Measurements from ENCODE around the gene OR2AP1. TPM values are rescaled to one million over a fixed set of nuclear protein-coding genes. Genes with fewer than 3 reads are reported as not detected.
"Not testable (repeated sequence)": the region's sequence is repeated elsewhere in the genome, so short reads cannot be mapped to it uniquely, and the experiment has no call there.

Gene OR2AP1
- not detected in 2 replicates for total RNA-seq

DNA sequence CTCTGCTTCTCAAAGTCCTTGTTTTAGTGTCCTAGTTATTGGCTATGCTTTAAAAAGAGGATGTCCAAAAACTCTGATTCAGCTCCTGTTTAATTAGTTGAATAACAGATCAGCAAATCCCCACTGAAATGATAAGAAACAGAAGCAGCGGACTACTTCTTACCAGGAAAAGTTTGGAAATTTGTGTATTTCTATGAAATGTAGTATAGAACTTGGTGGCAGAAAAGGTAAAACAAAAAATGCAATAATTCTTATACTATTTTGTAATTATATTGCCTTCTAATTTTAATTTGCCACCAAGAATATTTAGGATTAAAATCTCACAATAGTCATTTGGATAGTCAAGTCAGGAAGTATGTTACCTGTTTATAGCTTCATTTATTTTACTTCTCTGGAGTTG, at the start of gene OR2AP1:
Gene OR2AP1, plus strand, starts transcription at position 301 of the 400 bp plus-strand sequence. CDS start 1,947 bp downstream, outside the sequence.
- no peak for DNase-seq (ENCODE audit: low read depth, low spot score)

DNA sequence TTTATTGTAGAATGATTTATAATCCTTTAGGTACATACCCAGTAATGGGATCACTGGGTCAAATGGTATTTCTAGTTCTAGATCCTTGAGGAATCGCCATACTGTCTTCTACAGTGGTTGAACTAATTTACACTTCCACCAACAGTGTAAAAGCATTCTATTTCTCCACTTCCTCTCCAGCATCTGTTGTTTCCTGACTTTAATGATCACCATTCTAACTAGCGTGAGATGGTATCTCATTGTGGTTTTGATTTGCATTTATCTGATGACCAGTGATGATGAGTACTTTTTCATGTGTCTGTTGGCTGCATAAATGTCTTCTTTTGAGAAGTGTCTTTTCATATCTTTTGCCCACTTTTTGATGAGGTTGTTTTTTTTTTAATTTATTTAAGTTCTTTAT, 24.0 kb upstream of the OR2AP1 start:
- DNase-seq (ENCODE audit: low read depth, low spot score), result not testable (repeated sequence)

DNA sequence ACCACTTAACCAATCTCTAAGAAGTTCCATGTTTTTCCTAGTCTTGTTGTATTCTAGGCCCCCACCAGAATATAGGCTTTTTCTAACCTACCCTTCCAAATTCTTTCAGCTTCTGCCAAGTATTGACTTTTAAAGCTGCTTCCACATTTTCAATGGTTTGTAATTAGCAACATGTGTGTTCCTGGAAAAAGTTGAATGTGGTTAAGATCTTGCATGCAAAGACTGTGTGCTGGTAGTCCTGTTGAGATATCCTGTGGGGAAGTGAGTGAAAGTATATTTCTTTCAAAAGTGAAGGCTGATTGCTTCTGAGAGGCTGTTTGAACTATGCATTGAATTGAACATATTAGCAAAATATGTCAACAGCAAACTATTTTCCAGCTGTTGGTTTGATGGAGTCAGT, 23.5 kb upstream of the OR2AP1 start:
- no peak for DNase-seq (ENCODE audit: low read depth, low spot score)

DNA sequence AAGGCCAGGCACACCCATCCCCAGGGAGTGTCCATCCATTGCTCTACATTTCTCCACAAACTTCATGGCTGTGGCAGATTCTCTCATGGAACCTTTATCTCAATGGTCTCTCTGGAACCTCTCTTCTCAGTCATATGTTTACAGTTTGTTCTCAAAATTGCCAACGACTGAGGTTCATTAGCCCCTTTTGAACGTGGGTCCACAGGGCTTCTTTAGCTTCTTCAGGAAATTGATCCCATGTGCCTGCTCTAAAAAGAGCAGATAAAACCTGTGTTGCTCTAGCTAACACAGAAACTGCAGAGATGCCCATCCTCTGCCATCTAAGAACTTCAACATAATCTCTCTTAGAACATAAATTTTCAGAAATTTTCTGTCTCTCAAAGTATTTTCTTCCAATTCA, 23.0 kb upstream of the OR2AP1 start, which contains the start of gene OR6C4:
Gene OR6C4, plus strand, starts transcription at position 301 of the 400 bp plus-strand sequence. CDS start 1,625 bp downstream, outside the sequence.
- no peak for DNase-seq (ENCODE audit: low read depth, low spot score)

DNA sequence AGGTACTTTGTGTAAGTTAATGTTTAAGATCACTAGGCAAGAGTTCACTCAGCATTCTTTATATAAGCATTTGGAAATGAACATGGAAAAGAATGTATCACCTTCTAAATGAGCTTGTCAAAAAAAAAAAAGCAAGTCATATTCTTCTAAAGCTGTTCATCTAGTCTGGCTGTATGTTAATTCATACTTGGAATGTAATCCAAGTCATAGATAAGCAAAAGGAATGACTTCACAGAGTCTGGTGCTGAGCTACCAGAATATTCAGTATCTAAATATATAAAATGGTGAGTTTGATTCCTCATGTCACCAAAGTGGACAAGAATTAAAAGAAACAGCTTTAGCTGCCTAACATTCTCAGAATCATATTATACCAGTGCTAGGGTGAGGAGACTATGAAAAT, 18.0 kb upstream of the OR2AP1 start:
- DNase-seq (ENCODE audit: low read depth, low spot score), result no peak

DNA sequence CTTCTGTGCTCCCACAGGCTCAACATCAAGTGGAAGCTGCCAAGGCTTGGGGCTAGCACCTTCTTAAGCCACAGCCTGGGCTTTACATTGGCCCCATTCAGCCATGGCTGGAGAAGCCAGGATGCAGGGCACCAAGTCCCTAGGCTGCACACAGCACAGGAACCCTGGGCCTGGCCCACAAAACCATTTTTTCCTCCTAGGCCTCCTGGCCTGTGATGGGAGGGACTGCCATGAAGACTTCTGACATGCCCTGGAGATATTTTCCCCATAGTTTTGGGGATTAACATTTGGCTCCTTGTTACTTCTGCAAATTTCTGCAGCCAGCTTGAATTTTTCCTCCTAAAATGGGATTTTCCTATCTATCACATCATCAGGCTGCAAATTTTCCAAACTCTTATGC, 2.2 kb upstream of the OR2AP1 start:
- DNase-seq (ENCODE audit: low read depth, low spot score), result not testable (repeated sequence)

DNA sequence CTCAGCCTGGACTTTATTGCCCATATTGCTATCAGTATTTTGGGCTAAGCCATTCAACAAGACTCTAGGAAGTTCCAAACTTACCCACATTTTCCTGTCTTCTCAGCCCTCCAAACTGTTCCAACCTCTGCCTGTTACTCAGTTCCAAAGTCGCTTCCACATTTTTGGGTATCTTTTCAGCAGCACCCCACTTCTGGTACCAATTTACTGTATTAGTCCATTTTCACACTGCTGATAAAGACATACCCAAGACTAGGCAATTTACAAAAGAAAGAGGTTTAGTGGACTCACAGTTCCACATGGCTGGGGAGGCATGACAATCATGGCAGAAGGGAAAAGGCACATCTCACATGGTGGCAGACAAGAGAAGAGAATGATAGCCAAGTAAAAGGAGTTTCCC, 1.6 kb upstream of the OR2AP1 start:
- DNase-seq (ENCODE audit: low read depth, low spot score), result not testable (repeated sequence)

DNA sequence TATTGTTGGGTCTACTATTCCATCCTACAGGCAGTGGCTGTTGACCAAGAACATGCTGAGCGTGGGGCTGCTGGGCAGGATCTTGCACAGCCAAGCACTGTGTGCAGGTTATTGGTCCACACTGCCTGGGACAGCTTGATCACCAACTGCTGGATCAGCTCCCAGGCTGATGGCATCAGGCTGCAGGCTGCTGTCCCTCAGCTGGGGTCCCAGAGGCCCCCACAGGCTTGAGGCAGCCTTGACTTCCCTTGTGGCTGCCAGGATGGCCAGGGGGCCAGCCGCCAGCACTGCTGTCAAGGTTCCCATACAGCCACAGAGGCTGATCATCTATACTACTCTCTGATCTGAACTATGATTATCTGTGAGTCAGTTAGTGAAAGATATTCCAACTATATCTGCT, 9.8 kb downstream of the OR2AP1 start:
- no peak for DNase-seq (ENCODE audit: low read depth, low spot score)

DNA sequence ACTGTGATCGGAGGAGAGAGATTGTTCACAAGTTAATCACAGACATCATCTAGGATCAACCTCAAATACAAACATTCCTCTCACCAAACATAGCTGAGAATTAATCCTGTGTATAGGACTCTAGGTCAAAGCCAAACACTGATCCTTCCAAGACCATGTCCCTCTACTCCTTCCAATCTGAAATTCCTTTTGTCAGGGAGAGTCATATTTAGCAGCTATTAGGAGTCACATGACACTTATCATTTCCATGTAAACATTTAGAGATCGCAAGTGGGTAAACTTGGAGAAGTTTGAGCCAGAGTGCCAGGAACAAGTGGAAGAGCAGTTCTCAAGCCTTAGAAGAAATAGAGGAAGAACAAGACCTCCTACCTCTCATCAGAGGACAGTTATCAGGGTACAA, 13.5 kb downstream of the OR2AP1 start:
- no peak for DNase-seq (ENCODE audit: low read depth, low spot score)

DNA sequence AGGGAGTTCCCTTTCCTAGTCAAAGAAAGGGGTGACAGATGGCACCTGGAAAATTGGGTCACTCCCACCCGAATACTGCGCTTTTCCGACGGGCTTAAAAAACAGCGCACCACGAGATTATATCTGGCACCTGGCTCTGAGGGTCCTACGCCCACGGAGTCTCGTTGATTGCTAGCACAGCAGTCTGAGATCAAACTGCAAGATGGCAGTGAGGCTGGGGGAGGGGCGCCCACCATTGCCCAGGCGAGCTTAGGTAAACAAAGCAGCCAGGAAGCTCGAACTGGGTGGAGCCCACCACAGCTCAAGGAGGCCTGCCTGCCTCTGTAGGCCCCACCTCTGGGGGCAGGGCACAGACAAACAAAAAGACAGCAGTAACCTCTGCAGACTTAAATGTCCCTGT, 17.9 kb downstream of the OR2AP1 start:
- not testable (repeated sequence) for DNase-seq (ENCODE audit: low read depth, low spot score)

DNA sequence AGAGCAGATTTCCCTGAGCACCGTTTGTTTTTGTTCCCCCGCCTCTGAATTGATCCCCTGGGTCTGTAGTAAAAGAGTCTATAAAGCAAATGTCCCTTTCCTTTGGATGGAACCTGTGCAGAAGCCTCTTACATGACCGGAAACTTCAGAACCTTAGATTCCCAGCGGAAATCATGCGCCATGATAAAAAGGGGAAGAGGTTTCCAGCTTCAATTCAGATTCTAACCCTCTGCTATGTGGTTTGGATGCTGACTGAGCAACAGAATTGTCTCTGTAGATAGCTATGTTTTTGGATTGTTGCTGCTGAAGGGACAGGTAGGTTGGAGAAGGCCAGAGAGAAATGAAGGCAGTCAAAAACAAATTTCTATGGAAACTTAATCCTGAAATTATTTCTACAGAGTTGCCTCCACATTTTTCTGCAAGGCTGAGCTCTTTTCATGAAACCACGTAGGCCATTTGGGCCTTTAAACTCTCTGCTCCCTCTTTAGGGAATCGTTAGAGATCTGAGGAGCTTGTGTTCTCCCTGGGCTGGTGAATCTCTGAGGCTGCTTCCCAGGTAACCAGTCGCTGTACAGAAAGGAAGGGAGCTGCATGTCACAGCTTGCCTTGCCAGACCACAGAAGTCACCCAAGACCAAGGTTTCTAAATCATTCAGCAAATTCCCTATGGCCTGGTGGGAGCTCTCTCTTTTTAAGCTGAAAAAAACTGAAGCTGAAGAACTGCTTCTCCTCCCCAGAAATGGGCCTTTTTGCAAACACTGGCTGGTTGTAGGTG, 35.7 kb downstream of the OR2AP1 start:
- no peak for DNase-seq (ENCODE audit: low read depth, low spot score)

DNA sequence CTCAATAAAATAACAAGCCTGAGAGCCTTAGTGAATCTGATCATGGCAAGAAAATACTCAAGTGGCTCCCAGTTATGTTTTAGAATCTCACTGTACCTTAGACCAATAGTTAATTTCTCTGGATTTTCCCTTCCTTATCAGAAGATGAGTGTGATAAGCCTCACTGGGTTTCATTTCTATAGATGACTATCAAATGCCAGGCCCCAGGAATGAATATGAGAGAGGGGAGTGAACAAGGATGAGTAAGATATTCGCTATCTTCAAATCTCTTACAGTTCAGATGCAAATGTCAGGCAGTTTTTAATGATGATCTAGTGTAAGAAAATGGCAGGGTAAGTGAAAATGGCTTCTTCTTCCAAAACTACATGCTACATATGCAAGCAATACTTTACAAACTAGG, 38.3 kb downstream of the OR2AP1 start:
- no peak for DNase-seq (ENCODE audit: low read depth, low spot score)

DNA sequence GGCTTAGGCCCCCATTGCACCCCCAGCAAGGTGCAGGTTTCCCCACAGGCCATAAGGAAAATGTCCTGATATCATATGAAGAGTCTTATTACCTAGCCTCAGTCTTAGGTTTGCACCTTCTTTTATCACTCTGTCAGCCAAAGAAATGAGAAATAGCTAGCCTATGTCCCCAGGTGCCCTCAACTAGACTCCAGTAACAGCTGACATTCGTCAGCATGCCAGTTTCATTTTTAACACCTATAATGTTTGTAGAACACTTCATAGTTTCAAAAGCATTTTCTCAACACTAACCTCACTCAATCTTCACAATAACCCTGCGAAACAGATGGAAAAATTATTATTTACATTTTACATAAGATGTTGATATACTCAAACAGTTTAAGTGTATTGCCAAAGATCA, 40.4 kb downstream of the OR2AP1 start:
- no peak for DNase-seq (ENCODE audit: low read depth, low spot score)

DNA sequence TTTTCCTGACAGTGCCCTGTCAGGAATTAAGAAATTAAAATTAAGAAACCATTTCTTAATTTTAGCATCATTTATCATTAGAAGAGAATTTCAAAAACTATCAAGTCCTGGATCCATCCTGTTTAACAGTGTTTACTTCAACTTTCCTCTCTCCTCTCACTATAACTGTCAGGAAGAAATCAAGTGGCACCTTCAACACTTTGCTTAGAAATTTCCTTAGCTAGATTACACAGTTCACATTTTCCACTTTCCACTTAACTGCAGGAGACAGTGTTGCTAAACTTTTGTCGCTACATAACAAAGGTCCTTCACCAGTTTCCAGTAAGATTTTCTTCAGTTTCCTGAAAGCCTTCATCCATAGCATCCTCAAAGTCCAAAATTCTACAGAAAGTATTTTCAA, 42.5 kb downstream of the OR2AP1 start:
- DNase-seq (ENCODE audit: low read depth, low spot score), result no peak

DNA sequence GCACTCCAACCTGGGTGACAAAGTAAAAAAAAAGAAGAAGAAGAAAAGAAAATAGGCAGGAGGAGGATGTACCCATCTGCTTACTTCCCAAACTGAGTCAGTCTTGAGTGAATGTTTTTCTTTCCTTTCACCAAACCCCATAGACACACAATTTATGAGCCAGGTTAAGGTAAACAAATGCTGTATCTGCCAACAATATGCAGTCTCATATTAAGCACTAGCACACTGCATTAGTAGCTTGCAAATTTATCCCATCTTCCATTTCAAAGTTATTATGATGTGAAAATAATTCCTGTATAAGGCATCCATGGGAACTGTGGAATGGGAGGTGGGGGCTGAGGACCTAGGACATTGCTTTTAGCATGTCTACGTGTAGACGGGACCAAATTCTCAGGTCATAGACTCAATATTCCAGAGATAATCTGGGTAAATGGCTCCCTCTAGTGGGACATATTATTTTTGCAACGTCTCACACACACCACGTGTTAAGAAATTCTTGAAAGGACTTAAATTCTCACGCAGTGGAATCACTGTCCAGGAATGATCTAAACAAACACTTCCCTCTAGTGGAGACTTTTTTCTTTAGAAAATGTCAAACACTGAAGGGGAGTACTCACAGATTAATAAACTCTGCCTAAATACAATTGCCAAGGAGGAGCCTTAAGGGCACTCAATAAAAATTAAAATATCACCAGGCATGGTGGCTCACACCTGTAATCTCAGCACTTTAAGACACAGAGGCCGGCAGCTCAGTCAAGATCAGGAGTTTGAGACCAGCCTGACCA, 47.3 kb downstream of the OR2AP1 start:
- DNase-seq (ENCODE audit: low read depth, low spot score), result peak; percentile 73

DNA sequence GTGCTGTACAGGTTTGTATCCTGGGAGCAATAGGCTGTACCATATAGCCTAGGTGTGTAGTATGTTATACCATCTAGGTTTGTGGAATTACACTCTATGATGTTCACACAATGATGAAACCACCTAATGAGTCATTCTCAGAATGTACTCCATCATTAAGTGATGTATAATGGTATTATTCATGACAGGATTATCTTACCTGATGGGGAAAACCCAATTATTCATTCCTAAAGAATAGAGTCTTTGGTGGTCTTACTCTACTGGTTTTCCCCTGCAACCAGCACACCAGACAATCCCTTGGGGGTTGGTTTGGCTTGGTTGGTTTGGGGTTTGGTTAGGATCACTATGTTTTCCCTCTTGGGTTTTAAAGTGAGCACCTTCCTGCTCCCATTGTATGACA, 51.8 kb downstream of the OR2AP1 start:
- no peak for DNase-seq (ENCODE audit: low read depth, low spot score)

Other genes starting within 250 kb of the OR2AP1 start
- not detected in 2 replicates for gene OR6C3, start 241.7 kb upstream of the OR2AP1 start, total RNA-seq
- not detected in 2 replicates for gene OR6C75, start 209.5 kb upstream of the OR2AP1 start, total RNA-seq
- gene OR6C65, start 171.9 kb upstream of the OR2AP1 start, total RNA-seq, result not detected in 2 replicates
- not detected in 2 replicates for gene OR6C76, start 146.2 kb upstream of the OR2AP1 start, total RNA-seq
- gene OR6C2, start 128.4 kb upstream of the OR2AP1 start, total RNA-seq, result not detected in 2 replicates
- gene OR6C70, start 102.3 kb upstream of the OR2AP1 start, total RNA-seq, result not detected in 2 replicates
- gene OR6C68, start 80.1 kb upstream of the OR2AP1 start, total RNA-seq, result not detected in 2 replicates
- not detected in 2 replicates for gene OR6C4, start 22.9 kb upstream of the OR2AP1 start, total RNA-seq
- gene OR10P1, start 64.4 kb downstream of the OR2AP1 start, total RNA-seq, result not detected in 2 replicates
- gene ITGA7, start 135.4 kb downstream of the OR2AP1 start, total RNA-seq, result 0.04 and 0.20 TPM in 2 replicates
- 53.6 and 62.4 TPM in 2 replicates for gene BLOC1S1, start 143.6 kb downstream of the OR2AP1 start, total RNA-seq
- gene RDH5, start 147.9 kb downstream of the OR2AP1 start, total RNA-seq, result 0.63 and 0.79 TPM in 2 replicates
- 1,224 and 1,479 TPM in 2 replicates for gene CD63, start 156.5 kb downstream of the OR2AP1 start, total RNA-seq
- gene GDF11, start 170.7 kb downstream of the OR2AP1 start, total RNA-seq, result 3.6 and 5.1 TPM in 2 replicates
- 110 and 137 TPM in 2 replicates for gene SARNP, start 245.3 kb downstream of the OR2AP1 start, total RNA-seq
- 30.9 and 38.2 TPM in 2 replicates for gene ORMDL2, start 245.6 kb downstream of the OR2AP1 start, total RNA-seq

Data from pulmonary artery endothelial cell (primary cell).